ENCODE data around the gene AZIN2. TPM values are rescaled to one million over a fixed set of nuclear protein-coding genes. Genes with fewer than 3 reads are reported as not detected.

AZIN2 gene
- total RNA-seq, 1 experiment from 2014 or later, result 1.5 TPM

DNA sequence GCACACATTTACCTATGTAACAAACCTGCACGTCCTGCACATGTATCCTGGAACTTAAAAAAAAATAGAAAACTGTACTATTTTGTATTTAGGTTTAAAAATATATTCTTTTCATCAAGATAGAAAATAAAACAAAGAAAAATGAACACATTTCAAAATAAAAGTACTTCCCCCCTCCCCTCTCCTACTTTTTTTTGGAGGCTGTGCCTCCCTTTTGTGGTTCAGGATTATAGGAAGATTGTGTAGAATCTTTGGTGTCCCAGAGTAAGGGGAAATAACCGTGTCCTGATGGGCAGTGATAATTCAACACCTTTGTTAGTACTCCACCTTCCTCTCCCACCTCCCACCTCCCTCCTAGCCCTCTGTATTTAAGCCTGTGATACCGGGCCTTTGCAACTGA, 60.8 kb downstream of the AZIN2 start:
- Mint-ChIP-seq H3K9me3 (ENCODE audit: unreplicated experiment) (no peaks in the 10 kb centered on the region), H3K27me3 (ENCODE audit: insufficient read depth, unreplicated experiment) (no peaks in the 10 kb centered on the region), H3K4me1 (ENCODE audit: low read depth, unreplicated experiment) (no peaks in the 10 kb centered on the region), H3K4me3 (ENCODE audit: unreplicated experiment) (no peak overlapping the region), H3K36me3 (ENCODE audit: insufficient read depth, unreplicated experiment) (no peaks in the 10 kb centered on the region), H3K27ac (ENCODE audit: unreplicated experiment) (no peak overlapping the region)
- no peaks in the 10 kb centered on the region for H3K27me3 ChIP-seq (replicated peaks; ENCODE audit: control insufficient read depth, insufficient read depth, low read length)
- intact Hi-C loops (cut with micrococcal nuclease; ENCODE audit: unreplicated experiment), result loop anchor here (5.0 kb wide), 1 partner anchor 41 kb away; the partner anchor contains the start of gene TRIM62
- H3K36me3 ChIP-seq (ENCODE audit: control insufficient read depth, insufficient read depth, low read length), result no peaks in the 10 kb centered on the region
- BruUV-seq (replicated peaks), result no TSS peak
- ChIA-PET CTCF (interaction anchor here (1.0 kb wide), 1 partner anchor 15 kb away, joined by 3 read pairs; no protein-coding TSS in a partner anchor), POLR2A (no interaction called here)
- no peak overlapping the region for H3K4me3 ChIP-seq (ENCODE audit: low read depth, low read length)
- H3K4me1 ChIP-seq, result no peaks in the 10 kb centered on the region
- H3K9me3 ChIP-seq, result no peaks in the 10 kb centered on the region
- no peak for DNase-seq
- TF ChIP-seq, protein P1, sequence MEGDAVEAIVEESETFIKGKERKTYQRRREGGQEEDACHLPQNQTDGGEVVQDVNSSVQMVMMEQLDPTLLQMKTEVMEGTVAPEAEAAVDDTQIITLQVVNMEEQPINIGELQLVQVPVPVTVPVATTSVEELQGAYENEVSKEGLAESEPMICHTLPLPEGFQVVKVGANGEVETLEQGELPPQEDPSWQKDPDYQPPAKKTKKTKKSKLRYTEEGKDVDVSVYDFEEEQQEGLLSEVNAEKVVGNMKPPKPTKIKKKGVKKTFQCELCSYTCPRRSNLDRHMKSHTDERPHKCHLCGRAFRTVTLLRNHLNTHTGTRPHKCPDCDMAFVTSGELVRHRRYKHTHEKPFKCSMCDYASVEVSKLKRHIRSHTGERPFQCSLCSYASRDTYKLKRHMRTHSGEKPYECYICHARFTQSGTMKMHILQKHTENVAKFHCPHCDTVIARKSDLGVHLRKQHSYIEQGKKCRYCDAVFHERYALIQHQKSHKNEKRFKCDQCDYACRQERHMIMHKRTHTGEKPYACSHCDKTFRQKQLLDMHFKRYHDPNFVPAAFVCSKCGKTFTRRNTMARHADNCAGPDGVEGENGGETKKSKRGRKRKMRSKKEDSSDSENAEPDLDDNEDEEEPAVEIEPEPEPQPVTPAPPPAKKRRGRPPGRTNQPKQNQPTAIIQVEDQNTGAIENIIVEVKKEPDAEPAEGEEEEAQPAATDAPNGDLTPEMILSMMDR (IDR thresholded peaks at IDR 0.05; ENCODE audit: insufficient read depth in 1 of 2, low read depth in 1 of 2, low read length in 1 of 2, severe bottlenecking in 1 of 2, unreplicated experiment in 1 of 2), result no peak

DNA sequence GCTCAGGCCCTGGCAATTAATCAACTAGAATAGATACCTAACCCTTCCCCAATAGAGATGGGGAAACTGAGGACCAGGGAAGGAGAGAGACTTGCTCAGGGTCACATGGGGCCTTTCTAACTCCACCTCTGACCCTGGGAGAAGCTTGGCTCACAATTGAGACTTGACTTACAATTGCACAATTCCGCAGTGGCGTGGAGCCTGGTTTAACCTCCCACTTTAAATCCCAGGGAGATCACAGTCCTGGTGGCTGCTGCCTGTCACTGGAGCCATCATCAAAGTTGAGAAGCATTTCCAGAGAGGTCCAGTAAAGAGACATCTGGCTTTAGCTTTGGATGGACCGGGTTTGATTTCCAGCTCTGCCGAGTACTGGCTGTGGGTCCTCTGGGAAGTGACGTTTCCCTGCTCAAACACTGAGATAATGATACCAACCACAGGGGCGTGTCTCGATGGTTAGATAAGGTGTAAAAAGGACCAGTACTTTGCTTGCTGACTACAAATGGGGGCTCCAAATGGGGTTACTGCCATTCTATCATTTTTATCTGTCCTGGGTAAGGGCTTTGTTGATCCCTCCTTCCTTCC, 61.6 kb downstream of the AZIN2 start:
- BruUV-seq (replicated peaks), result no TSS peak
- POLR2A ChIA-PET, result interaction anchor here (1.0 kb wide), 1 partner anchor 15 kb away, joined by 3 read pairs; no protein-coding TSS in a partner anchor
- Histone ChIP-seq H3K4me3 (ENCODE audit: low read depth, low read length) (no peak overlapping the region), H3K4me1 (no peaks in the 10 kb centered on the region), H3K27me3 (replicated peaks; ENCODE audit: control insufficient read depth, insufficient read depth, low read length) (no peaks in the 10 kb centered on the region), H3K9me3 (no peaks in the 10 kb centered on the region), H3K36me3 (ENCODE audit: control insufficient read depth, insufficient read depth, low read length) (no peaks in the 10 kb centered on the region)
- H3K36me3 Mint-ChIP-seq (ENCODE audit: insufficient read depth, unreplicated experiment), result no peaks in the 10 kb centered on the region
- no peaks in the 10 kb centered on the region for H3K4me1 Mint-ChIP-seq (ENCODE audit: low read depth, unreplicated experiment)
- intact Hi-C loops (cut with micrococcal nuclease; ENCODE audit: unreplicated experiment), result loop anchor here (5.0 kb wide), 1 partner anchor 40 kb away; the partner anchor contains the start of gene TRIM62
- TF ChIP-seq, protein P1 (IDR thresholded peaks at IDR 0.05; ENCODE audit: insufficient read depth in 1 of 2, low read depth in 1 of 2, low read length in 1 of 2, severe bottlenecking in 1 of 2, unreplicated experiment in 1 of 2), result no peak
- CTCF ChIA-PET, result interaction anchor here (1.0 kb wide), 1 partner anchor 16 kb away, joined by 3 read pairs; no protein-coding TSS in a partner anchor
- no peaks in the 10 kb centered on the region for H3K27me3 Mint-ChIP-seq (ENCODE audit: insufficient read depth, unreplicated experiment)
- no peak overlapping the region for H3K27ac Mint-ChIP-seq (ENCODE audit: unreplicated experiment)
- no peaks in the 10 kb centered on the region for H3K9me3 Mint-ChIP-seq (ENCODE audit: unreplicated experiment)
- no peak overlapping the region for H3K4me3 Mint-ChIP-seq (ENCODE audit: unreplicated experiment)
- DNase-seq, result no peak

DNA sequence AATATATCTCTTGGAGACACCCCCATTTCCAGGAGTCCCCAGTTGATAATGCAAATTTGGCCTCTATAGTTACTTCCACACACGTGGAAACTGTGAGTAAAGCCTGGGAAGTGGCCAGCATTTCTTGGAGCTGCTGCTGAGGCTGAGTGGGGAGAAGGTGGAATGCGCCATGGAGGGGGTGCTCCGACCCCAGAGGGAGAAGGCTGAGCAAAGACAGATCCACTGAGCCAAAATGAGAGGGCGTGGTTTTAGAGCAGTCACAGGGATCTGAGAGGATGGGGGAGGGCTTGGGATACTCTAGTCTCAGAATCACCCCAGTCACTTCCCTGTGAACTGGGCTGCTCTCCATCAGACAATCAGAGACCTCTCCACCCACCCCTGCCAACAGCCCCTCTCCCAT, 62.2 kb downstream of the AZIN2 start:
- TF ChIP-seq, protein P1 (IDR thresholded peaks at IDR 0.05; ENCODE audit: insufficient read depth in 1 of 2, low read depth in 1 of 2, low read length in 1 of 2, severe bottlenecking in 1 of 2, unreplicated experiment in 1 of 2), result no peak
- Histone ChIP-seq H3K27me3 (replicated peaks; ENCODE audit: control insufficient read depth, insufficient read depth, low read length) (no peaks in the 10 kb centered on the region), H3K36me3 (ENCODE audit: control insufficient read depth, insufficient read depth, low read length) (no peaks in the 10 kb centered on the region), H3K4me1 (no peaks in the 10 kb centered on the region), H3K9me3 (no peaks in the 10 kb centered on the region), H3K4me3 (ENCODE audit: low read depth, low read length) (no peak overlapping the region)
- no peak overlapping the region for H3K4me3 Mint-ChIP-seq (ENCODE audit: unreplicated experiment)
- H3K36me3 Mint-ChIP-seq (ENCODE audit: insufficient read depth, unreplicated experiment), result no peaks in the 10 kb centered on the region
- H3K9me3 Mint-ChIP-seq (ENCODE audit: unreplicated experiment), result no peaks in the 10 kb centered on the region
- ChIA-PET POLR2A (interaction anchor here (1.0 kb wide), 1 partner anchor 16 kb away, joined by 3 read pairs; no protein-coding TSS in a partner anchor), CTCF (no interaction called here)
- no peaks in the 10 kb centered on the region for H3K27me3 Mint-ChIP-seq (ENCODE audit: insufficient read depth, unreplicated experiment)
- no peak overlapping the region for H3K27ac Mint-ChIP-seq (ENCODE audit: unreplicated experiment)
- DNase-seq, result no peak
- no TSS peak for BruUV-seq (replicated peaks)
- intact Hi-C loops (cut with micrococcal nuclease; ENCODE audit: unreplicated experiment), result loop anchor here (5.0 kb wide), 1 partner anchor 39 kb away; the partner anchor contains the start of gene TRIM62
- no peaks in the 10 kb centered on the region for H3K4me1 Mint-ChIP-seq (ENCODE audit: low read depth, unreplicated experiment)

Data from Caco-2 (cell line).